Measurements from ENCODE around the gene ASPSCR1. TPM values are rescaled to one million over a fixed set of nuclear protein-coding genes. Genes with fewer than 3 reads are reported as not detected.

ASPSCR1 gene
- total RNA-seq, 3 donors from 2014 or later, result 15.4 to 31.8 (median 17.9) TPM

DNA sequence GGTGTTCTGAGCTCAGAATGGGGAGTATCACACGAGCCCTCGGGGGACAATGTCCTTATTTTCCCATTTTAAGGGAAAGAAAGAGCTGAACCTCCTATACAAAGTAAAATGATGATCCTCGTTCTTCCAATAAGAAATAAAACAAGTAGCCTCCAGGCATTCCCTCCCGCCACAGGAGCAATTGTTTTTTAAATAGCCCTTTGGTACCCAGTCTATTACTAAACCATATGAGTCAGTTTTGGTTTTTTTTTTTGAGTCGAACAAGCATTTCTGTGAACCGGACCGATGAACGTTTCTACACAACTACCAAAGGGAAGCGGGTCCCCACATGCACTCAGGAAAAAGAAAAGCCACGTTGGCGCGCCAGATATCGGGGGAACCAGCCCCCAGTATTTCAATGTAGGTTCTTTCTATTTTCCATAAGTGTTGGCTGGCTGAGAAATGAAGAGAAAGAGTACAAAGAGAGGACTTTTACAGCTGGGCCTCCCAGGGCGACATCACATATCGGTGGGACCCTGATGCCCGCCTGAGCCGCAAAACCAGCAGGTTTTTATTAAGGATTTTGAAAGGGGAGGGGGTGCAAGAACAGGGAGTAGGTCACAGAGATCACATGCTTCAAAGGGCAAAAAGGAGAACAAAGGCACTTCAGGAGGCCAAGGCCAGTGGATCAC is 63.9 kb downstream of the ASPSCR1 start:
- DNase-seq (ENCODE audit: low spot score in 2 of 2), result no peak
- no peak overlapping the region for H3K27ac ChIP-seq
- peaks cover 6 to 10% of the 10 kb centered on the region in 2 donors for H3K4me1 ChIP-seq
- no peaks in the 10 kb centered on the region for H3K27me3 ChIP-seq
- H3K9me3 ChIP-seq, result no peaks in the 10 kb centered on the region
- no peaks in the 10 kb centered on the region for H3K36me3 ChIP-seq
- TF ChIP-seq, protein P1, sequence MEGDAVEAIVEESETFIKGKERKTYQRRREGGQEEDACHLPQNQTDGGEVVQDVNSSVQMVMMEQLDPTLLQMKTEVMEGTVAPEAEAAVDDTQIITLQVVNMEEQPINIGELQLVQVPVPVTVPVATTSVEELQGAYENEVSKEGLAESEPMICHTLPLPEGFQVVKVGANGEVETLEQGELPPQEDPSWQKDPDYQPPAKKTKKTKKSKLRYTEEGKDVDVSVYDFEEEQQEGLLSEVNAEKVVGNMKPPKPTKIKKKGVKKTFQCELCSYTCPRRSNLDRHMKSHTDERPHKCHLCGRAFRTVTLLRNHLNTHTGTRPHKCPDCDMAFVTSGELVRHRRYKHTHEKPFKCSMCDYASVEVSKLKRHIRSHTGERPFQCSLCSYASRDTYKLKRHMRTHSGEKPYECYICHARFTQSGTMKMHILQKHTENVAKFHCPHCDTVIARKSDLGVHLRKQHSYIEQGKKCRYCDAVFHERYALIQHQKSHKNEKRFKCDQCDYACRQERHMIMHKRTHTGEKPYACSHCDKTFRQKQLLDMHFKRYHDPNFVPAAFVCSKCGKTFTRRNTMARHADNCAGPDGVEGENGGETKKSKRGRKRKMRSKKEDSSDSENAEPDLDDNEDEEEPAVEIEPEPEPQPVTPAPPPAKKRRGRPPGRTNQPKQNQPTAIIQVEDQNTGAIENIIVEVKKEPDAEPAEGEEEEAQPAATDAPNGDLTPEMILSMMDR (IDR thresholded peaks at IDR 0.05), result no peak
- TF ChIP-seq POLR2A (IDR thresholded peaks at IDR 0.05), result no peak
- no peak for TF ChIP-seq POLR2AphosphoS5 (IDR thresholded peaks at IDR 0.05)
- intact Hi-C loops (cut with DNase I; ENCODE audit: low total_unique reads), result no loop called here
- H3K4me3 ChIP-seq, result no peak overlapping the region

DNA sequence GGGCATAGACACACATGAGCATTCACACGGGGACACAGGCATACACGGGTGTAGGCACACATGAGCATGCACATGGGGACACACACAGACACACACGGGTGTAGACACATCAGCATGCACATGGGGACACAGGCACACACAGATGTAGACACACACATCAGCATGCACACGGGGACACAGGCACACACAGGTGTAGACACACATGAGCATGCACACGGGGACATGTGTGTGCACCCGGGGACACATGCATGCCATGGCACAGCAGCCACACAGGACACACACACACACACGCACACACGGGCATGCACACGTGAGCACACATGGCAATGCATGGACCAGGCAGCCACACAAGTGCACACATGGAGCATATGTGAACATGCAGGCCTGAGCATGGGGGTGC is 65.2 kb downstream of the ASPSCR1 start:
- Histone ChIP-seq H3K4me1 (no peaks in the 10 kb centered on the region), H3K36me3 (no peaks in the 10 kb centered on the region), H3K27me3 (no peaks in the 10 kb centered on the region), H3K4me3 (no peak overlapping the region), H3K9me3 (no peaks in the 10 kb centered on the region), H3K27ac (no peak overlapping the region)
- intact Hi-C loops (cut with DNase I; ENCODE audit: low total_unique reads), result no loop called here
- TF ChIP-seq, protein P1 (IDR thresholded peaks at IDR 0.05), result no peak
- TF ChIP-seq POLR2A (IDR thresholded peaks at IDR 0.05) (no peak), POLR2AphosphoS5 (IDR thresholded peaks at IDR 0.05) (no peak)
- no peak for DNase-seq (ENCODE audit: low spot score in 2 of 2)

DNA sequence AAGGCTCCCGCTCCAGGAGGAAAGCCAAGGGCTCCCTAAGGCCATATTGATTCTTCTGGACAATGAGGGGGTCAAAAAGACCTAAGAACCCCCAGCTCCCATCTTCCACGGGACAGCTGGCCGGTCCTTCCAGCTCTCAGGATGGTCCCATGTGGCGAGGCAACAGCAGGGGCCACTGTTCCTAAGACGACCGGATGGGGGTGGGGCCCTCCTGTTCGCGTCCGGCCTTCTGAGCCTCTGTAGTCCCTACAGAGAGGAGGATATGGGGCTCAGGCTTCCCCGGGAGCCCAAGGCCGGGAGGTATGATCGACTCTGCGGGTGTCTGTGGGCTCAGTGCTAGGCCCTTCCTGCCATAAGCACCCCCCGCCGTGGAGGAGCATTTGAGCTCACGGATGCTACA is 66.1 kb downstream of the ASPSCR1 start:
- Histone ChIP-seq H3K27ac (no peak overlapping the region), H3K4me3 (no peak overlapping the region), H3K27me3 (no peaks in the 10 kb centered on the region), H3K36me3 (no peaks in the 10 kb centered on the region), H3K9me3 (no peaks in the 10 kb centered on the region), H3K4me1 (no peaks in the 10 kb centered on the region)
- no peak for DNase-seq (ENCODE audit: low spot score in 2 of 2)
- intact Hi-C loops (cut with DNase I; ENCODE audit: low total_unique reads), result no loop called here
- TF ChIP-seq POLR2AphosphoS5 (IDR thresholded peaks at IDR 0.05) (no peak), POLR2A (IDR thresholded peaks at IDR 0.05) (no peak)
- TF ChIP-seq, protein P1 (IDR thresholded peaks at IDR 0.05), result no peak

DNA sequence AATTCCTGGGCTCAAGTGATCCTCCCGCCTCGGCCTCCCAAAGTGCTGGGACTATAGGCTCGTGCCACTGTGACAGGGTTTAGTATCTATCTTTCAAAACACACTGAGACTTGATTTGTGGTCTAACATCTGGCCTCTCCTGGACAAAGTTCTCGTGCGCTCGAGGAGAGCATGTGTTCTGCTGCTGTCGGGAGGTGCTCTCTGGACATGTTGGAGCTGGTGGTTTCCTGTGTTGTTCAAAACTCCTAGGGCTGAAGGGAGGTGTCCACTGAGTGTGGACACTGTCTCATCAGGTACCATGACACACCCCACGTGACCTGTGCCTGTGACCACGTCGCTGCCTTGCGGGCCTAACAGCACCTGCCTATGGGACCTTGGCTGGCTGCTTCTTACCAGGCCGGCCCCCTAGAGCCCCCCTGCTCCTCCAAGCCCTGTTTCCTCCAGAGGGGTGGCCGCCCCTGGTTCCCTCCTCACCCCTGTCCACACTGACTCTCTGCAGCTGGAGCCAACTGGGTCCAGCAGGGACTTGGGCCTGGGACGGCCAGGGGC is 68.6 kb downstream of the ASPSCR1 start:
- H3K9me3 ChIP-seq, result no peaks in the 10 kb centered on the region
- no peak for DNase-seq (ENCODE audit: low spot score in 2 of 2)
- no peak overlapping the region for H3K27ac ChIP-seq
- peaks cover 0 to 9% of the 10 kb centered on the region in 2 donors for H3K4me1 ChIP-seq
- no peaks in the 10 kb centered on the region for H3K27me3 ChIP-seq
- TF ChIP-seq POLR2A (IDR thresholded peaks at IDR 0.05) (no peak), POLR2AphosphoS5 (IDR thresholded peaks at IDR 0.05) (no peak)
- TF ChIP-seq, protein P1 (IDR thresholded peaks at IDR 0.05), result no peak
- no peak overlapping the region for H3K4me3 ChIP-seq
- intact Hi-C loops (cut with DNase I; ENCODE audit: low total_unique reads), result no loop called here
- H3K36me3 ChIP-seq, result no peaks in the 10 kb centered on the region

DNA sequence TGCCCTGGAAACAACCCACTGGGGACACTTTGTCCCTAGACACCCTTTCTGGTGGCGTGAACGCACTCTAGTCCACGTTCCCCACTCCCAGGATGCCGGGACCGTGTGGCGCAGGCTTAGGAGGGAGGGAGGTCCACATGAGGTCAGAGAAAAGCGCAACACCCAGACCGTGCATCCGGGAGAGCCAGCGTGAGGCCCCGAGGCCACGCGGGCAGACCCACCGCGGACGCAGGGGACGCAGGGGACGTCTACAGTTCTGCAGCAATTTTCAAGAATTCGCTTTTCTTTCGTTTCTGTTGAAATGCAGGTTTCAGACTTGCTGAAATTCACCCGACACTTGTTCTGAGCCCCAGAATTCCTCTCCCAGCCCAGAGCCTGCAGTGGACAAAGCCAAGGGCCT is 69.5 kb downstream of the ASPSCR1 start:
- Histone ChIP-seq H3K27ac (no peak overlapping the region), H3K4me1 (peaks cover 0 to 9% of the 10 kb centered on the region in 2 donors), H3K27me3 (no peaks in the 10 kb centered on the region), H3K4me3 (no peak overlapping the region), H3K9me3 (no peaks in the 10 kb centered on the region), H3K36me3 (no peaks in the 10 kb centered on the region)
- intact Hi-C loops (cut with DNase I; ENCODE audit: low total_unique reads), result no loop called here
- TF ChIP-seq, protein P1 (IDR thresholded peaks at IDR 0.05), result no peak
- TF ChIP-seq POLR2AphosphoS5 (IDR thresholded peaks at IDR 0.05) (no peak), POLR2A (IDR thresholded peaks at IDR 0.05) (no peak)
- no peak for DNase-seq (ENCODE audit: low spot score in 2 of 2)
